GM12878 (cell line): ENCODE data around the gene COL6A3. TPM values are rescaled to one million over a fixed set of nuclear protein-coding genes. Genes with fewer than 3 reads are reported as not detected.

Experiments
- ATAC-seq: fragments of 200-7000 bp; cut with Tn5 transposase; 3 replicates; pipeline ENCODE4 v1.9.1; 2020; ENCODE audit warnings: mild to moderate bottlenecking, moderate library complexity
- BruUV-seq: library from RNA; stranded (reverse); fragments of 400-500 nt; replicated peaks from 2 replicates; lab custom pipeline; 2021; lab: Mats Ljungman, UMichigan
- CTCF ChIA-PET: fragments of 300-600 bp; sonication (Branson Sonifier 250); formaldehyde crosslinking; extraction: SDS; loops from one replicate; lab custom pipeline; 2021; ENCODE audit warnings: inconsistent platforms; lab: Yijun Ruan, JAX
- POLR2A ChIA-PET: fragments of 350-600 bp; formaldehyde crosslinking; extraction: SDS; loops from one replicate; lab custom pipeline; 2021; ENCODE audit warnings: inconsistent platforms; lab: Charles Lee
- RAD21 ChIA-PET: fragments of 300-600 bp; sonication (Branson Sonifier 250); formaldehyde crosslinking; loops from one replicate; lab custom pipeline; 2023; ENCODE audit warnings: antibody characterized with exemption; ENCODE audit not compliant: unreplicated experiment; lab: Charles Lee
- SMC1A ChIA-PET: fragments of 300-600 bp; sonication (Branson Sonifier 250); formaldehyde crosslinking; loops from one replicate; lab custom pipeline; 2023; ENCODE audit not compliant: unreplicated experiment, uncharacterized antibody; lab: Charles Lee
- DNase-seq: peaks from one replicate; pipeline ENCODE4 v3.0.0-alpha.2; 2011; ENCODE audit warnings: low read depth, low spot score
- FAIRE-seq: peaks from 3 replicates; lab custom pipeline; 2011; peaks lifted over from hg19 to GRCh38; lab: Jason Lieb, UNC
- H2AFZ ChIP-seq: 2 replicates; pipeline ENCODE4 v1.6.0; 2011; ENCODE audit warnings: low read depth, low read length, control low read depth; ENCODE audit not compliant: control insufficient read depth
- H3K27ac ChIP-seq: 2 replicates; pipeline ENCODE4 v1.5.1; 2011; ENCODE audit warnings: control low read depth; ENCODE audit not compliant: control insufficient read depth, insufficient read depth
- H3K27me3 ChIP-seq, 2 experiments: replicated peaks in 1 of 2; 2 replicates each; pipeline versions ENCODE4 v1.6.0 to v1.6.1; 2011; ENCODE audit warnings: low read length in 1 of 2; ENCODE audit not compliant: control insufficient read depth in 2 of 2, insufficient read depth in 2 of 2
- H3K36me3 ChIP-seq, 2 experiments: 2 replicates each; pipeline ENCODE4 v1.5.1; 2011; ENCODE audit warnings: low read length in 1 of 2; ENCODE audit not compliant: control insufficient read depth in 2 of 2, insufficient read depth in 2 of 2
- H3K4me1 ChIP-seq: 2 replicates; pipeline ENCODE4 v1.6.1; 2011; ENCODE audit warnings: mild to moderate bottlenecking, low read length, moderate library complexity, mixed read lengths; ENCODE audit not compliant: control insufficient read depth, insufficient read depth
- H3K4me2 ChIP-seq: 2 replicates; pipeline ENCODE4 v1.6.0; 2011; ENCODE audit warnings: control low read depth; ENCODE audit not compliant: control insufficient read depth, insufficient read depth
- H3K4me3 ChIP-seq: fragments of 200-600 bp; sonication (generic); 2 replicates; pipeline ENCODE4 v1.5.1; 2016
- H3K79me2 ChIP-seq: 2 replicates; pipeline ENCODE4 v1.6.0; 2011; ENCODE audit warnings: low read length; ENCODE audit not compliant: control insufficient read depth, insufficient read depth
- H3K9ac ChIP-seq: 2 replicates; pipeline ENCODE4 v1.8.0; 2011; ENCODE audit warnings: low read length, control low read depth, mixed read lengths; ENCODE audit not compliant: control insufficient read depth, insufficient read depth
- H3K9me3 ChIP-seq: replicated peaks from 3 replicates; pipeline ENCODE4 v1.5.1; 2011; ENCODE audit warnings: mild to moderate bottlenecking, low read length; ENCODE audit not compliant: control insufficient read depth, insufficient read depth
- H4K20me1 ChIP-seq: 2 replicates; pipeline ENCODE4 v1.6.0; 2011; ENCODE audit not compliant: control insufficient read depth, insufficient read depth
- E4F1 ChIP-seq: fragments of 450-650 bp; IDR thresholded peaks from 2 replicates; pipeline ENCODE4 v1.6.1; 2018; ENCODE audit warnings: borderline replicate concordance, mild to moderate bottlenecking; ENCODE audit not compliant: partially characterized antibody
- IKZF1 ChIP-seq: fragments of 450-650 bp; conservative IDR thresholded peaks from 2 replicates; pipeline ENCODE4 v1.6.1; 2017; ENCODE audit warnings: antibody characterized with exemption, mild to moderate bottlenecking
- SMC3 ChIP-seq: IDR thresholded peaks from 2 replicates; pipeline ENCODE4 v1.6.1; 2011; ENCODE audit warnings: low read length, improper control_type of control experiment, borderline replicate concordance
- SPI1 ChIP-seq: IDR thresholded peaks from 2 replicates; pipeline ENCODE4 v1.6.1; 2011; ENCODE audit warnings: low read depth, mild to moderate bottlenecking, low read length, moderate library complexity, borderline replicate concordance; ENCODE audit not compliant: insufficient read depth
- WGBS: methylation state at CpG from one replicate; pipeline ENCODE4 v1.1.6; 2016; ENCODE audit warnings: low lambda C conversion rate; ENCODE audit not compliant: insufficient replicate concordance, insufficient coverage; ENCODE audit errors: missing lambda C conversion rate; 5-methylcytosine and 5-hydroxymethylcytosine counted together
- in situ Hi-C: fragments of 300-500 bp; cut with MboI; formaldehyde crosslinking; loops from 9 replicates; pipeline ENCODE4 v1.14.3; 2018; ENCODE audit warnings: mixed read lengths
- intact Hi-C: fragments of 100-400 bp; cut with micrococcal nuclease; formaldehyde crosslinking; loops from one replicate; pipeline ENCODE4 v1.14.2; 2022; ENCODE audit not compliant: unreplicated experiment
- polyA plus RNA-seq, 11 experiments: library from polyadenylated mRNA; depleted of rRNA in 4 of 11; unstranded in 6 of 11; stranded (reverse) in 5 of 11; fragments of >200 nt; fragmentation: Nextera tagmentation in 4 of 11; fragmentation: Illumina TruSeq in 1 of 11; extraction: Ambion mirVana in 4 of 11; extraction: Trizol in 1 of 11; gene quantifications; 1 replicate in 1 of 11; 2 replicates in 10 of 11; pipeline versions ENCODE4 v1.2.1 to v1.2.3, GENCODE V29; 2011 to 2016; ENCODE audit warnings: inconsistent platforms in 2 of 11, missing spikeins in 2 of 11, low read depth in 1 of 11
- total RNA-seq, 4 experiments: library from RNA; depleted of rRNA in 3 of 4; stranded (reverse); fragments of >200 nt in 3 of 4; fragmentation: Illumina TruSeq in 1 of 4; extraction: Trizol in 1 of 4; gene quantifications; 2 replicates each; pipeline versions ENCODE4 v1.2.1 to v1.2.3, GENCODE V29; 2013 to 2021

COL6A3 gene
- total and polyA plus RNA-seq, 10 of the 15 experiments (the other 5 are each of a cell fraction or from before 2014, with no cell fraction given), result 0.01 to 0.51 (median 0.09) TPM; not detected in 4

GRCh38 chr2:237456200-237456843 lies 42.4 kb upstream of the COL6A3 start:
- FAIRE-seq, result no peak

More at GRCh38 chr2:237456200-237456843, 42.4 kb upstream of the COL6A3 start:
- H3K36me3 ChIP-seq, result no peaks in the 10 kb centered on the region
- no peak overlapping the region for H3K4me3 ChIP-seq
- TF ChIP-seq SMC3, result no peak
- no peak for TF ChIP-seq E4F1
- TF ChIP-seq IKZF1, result 0 out of 2 replicates have a peak, but pooled peaks have one; percentile 13
- peak; percentile 54; the same call in 1 of the 2 replicates for TF ChIP-seq SPI1
- H3K27me3 ChIP-seq, result no peaks in the 10 kb centered on the region
- DNase-seq, result no peak
- H3K4me1 ChIP-seq, result no peaks in the 10 kb centered on the region
- in situ Hi-C loops (no loop called here), intact Hi-C loops (no loop called here)
- ChIA-PET CTCF (interaction anchor here (0.6 to 1.5 kb wide), 2 partner anchors 35 to 42 kb away, joined by 3 read pairs; no protein-coding TSS in a partner anchor), SMC1A (interaction anchor here (0.9 to 1.0 kb wide), 2 partner anchors 35 to 259 kb away, joined by 3 read pairs; no protein-coding TSS in a partner anchor), RAD21 (interaction anchor here (1.8 kb wide), 1 partner anchor 15 kb away, joined by 4 read pairs; no protein-coding TSS in a partner anchor), POLR2A (no interaction called here)
- H4K20me1 ChIP-seq, result no peaks in the 10 kb centered on the region
- BruUV-seq, result no TSS peak
- no peaks in the 10 kb centered on the region; the same call in 1 of the 3 replicates for H3K9me3 ChIP-seq
- no peak for ATAC-seq
- no peak overlapping the region for H3K4me2 ChIP-seq
- H2AFZ ChIP-seq, result no peak overlapping the region
- WGBS, result under 1% methylated on average over 11 of the region's 11 CpGs
- no peak overlapping the region for H3K27ac ChIP-seq
- H3K79me2 ChIP-seq, result no peaks in the 10 kb centered on the region
- H3K9ac ChIP-seq, result no peak overlapping the region
